ENCODE measurements around the gene SLC25A19. TPM values are rescaled to one million over a fixed set of nuclear protein-coding genes. Genes with fewer than 3 reads are reported as not detected.
"Not testable (repeated sequence)": the region's sequence is repeated elsewhere in the genome, so short reads cannot be mapped to it uniquely, and the experiment has no call there.

SLC25A19 gene
- total RNA-seq, 1 experiment from 2014 or later = 19.4 TPM

DNA sequence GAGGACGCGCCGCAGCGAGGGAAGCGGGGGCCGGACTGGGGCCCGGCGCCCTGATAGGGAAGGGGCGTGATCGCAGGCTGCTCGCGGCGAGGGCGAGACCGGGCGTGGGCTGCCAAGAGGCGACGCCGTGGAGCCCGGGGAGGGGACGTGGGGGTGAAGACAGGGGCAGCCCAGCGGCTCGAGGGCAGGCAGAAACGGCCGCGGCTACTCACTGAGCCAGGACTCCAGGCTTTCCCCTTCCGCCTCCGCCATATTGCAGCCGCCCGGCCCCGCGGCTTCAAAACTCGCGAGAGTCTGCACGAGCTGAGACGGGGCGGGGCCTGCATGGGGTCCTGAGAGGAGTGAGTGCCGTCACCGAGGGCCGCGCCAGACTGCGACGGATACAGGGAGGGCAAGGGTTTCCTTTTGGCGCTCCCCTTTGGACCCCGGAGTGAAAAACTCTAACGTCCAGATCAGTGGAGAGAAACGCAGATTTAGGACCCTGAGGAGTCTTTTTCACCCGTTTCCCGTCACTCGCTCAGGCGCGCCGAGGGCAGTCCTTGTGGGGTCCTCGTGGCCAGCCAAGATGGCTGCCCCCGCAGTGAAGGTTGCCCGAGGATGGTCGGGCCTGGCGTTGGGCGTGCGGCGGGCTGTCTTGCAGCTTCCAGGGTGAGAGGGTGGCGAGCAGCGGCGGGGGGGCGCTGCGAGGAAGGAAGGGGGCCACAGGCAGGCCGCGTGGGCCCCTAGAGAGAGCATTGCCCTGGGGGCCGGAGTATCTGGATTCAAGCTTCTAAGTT, 27.7 kb downstream of the SLC25A19 start, which contains the start of the genes GGA3 and MRPS7:
Gene GGA3 (minus strand): TSS at position 271 of the 776 bp plus-strand sequence. CDS start 19 bp downstream, at position 252.
Gene MRPS7 (plus strand): TSS at position 544 of the 776 bp plus-strand sequence. CDS start 22 bp downstream, at position 566.
- Histone ChIP-seq H3K9me3 (ENCODE audit: insufficient read depth, low read depth) (no peaks in the 10 kb centered on the region), H3K4me2 (peak within 1 kb of the TSS; percentile 99), H3K79me2 (ENCODE audit: low read depth) (peaks cover 55% of the 10 kb centered on the region), H3K36me3 (ENCODE audit: low read depth) (0 out of 2 replicates have a peak, but pooled peaks cover 7% of the 10 kb centered on the region), H3F3A (ENCODE audit: insufficient read depth, low read depth) (peaks cover 11% of the 10 kb centered on the region; the same call in 1 of the 2 replicates), H3K9me2 (ENCODE audit: insufficient read depth) (no peaks in the 10 kb centered on the region), H3K27me3 (ENCODE audit: insufficient read depth, low read depth) (no peaks in the 10 kb centered on the region), H4K20me1 (ENCODE audit: insufficient read depth) (peaks cover 12% of the 10 kb centered on the region; the same call in 1 of the 2 replicates), H3K4me3 (peak within 1 kb of the TSS; percentile 86), H2AFZ (peak within 1 kb of the TSS; percentile 85), H3K27ac (peak within 1 kb of the TSS; percentile 88), H3K4me1 (replicated peaks; ENCODE audit: insufficient read depth) (peaks cover 21% of the 10 kb centered on the region)
- ChIA-PET POLR2A (ENCODE audit: unreplicated experiment) (interaction anchor here (0.6 to 0.7 kb wide), 5 partner anchors 11 to 520 kb away, joined by 3 to 15 read pairs (median 5); partner anchors contain the start of gene GRB2), CTCF (interaction anchor here (0.5 to 2.0 kb wide), 4 partner anchors 9 to 719 kb away, joined by 3 to 8 read pairs (median 4); partner anchors contain the start of genes MIF4GD and SLC25A19)
- DNase-seq = peak; percentile 80 to 93
- BruUV-seq (replicated peaks) = no TSS peak
- no peak for TF ChIP-seq EZH2 (IDR thresholded peaks at IDR 0.05; ENCODE audit: low read depth)
- TF ChIP-seq, protein P1, sequence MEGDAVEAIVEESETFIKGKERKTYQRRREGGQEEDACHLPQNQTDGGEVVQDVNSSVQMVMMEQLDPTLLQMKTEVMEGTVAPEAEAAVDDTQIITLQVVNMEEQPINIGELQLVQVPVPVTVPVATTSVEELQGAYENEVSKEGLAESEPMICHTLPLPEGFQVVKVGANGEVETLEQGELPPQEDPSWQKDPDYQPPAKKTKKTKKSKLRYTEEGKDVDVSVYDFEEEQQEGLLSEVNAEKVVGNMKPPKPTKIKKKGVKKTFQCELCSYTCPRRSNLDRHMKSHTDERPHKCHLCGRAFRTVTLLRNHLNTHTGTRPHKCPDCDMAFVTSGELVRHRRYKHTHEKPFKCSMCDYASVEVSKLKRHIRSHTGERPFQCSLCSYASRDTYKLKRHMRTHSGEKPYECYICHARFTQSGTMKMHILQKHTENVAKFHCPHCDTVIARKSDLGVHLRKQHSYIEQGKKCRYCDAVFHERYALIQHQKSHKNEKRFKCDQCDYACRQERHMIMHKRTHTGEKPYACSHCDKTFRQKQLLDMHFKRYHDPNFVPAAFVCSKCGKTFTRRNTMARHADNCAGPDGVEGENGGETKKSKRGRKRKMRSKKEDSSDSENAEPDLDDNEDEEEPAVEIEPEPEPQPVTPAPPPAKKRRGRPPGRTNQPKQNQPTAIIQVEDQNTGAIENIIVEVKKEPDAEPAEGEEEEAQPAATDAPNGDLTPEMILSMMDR (conservative IDR thresholded peaks at IDR 0.05) = no peak
- intact Hi-C loops (cut with micrococcal nuclease; ENCODE audit: unreplicated experiment) = loop anchor here (10.0 kb wide), 1 partner anchor 253 kb away; the partner anchor contains the start of genes CASKIN2 and TSEN54

DNA sequence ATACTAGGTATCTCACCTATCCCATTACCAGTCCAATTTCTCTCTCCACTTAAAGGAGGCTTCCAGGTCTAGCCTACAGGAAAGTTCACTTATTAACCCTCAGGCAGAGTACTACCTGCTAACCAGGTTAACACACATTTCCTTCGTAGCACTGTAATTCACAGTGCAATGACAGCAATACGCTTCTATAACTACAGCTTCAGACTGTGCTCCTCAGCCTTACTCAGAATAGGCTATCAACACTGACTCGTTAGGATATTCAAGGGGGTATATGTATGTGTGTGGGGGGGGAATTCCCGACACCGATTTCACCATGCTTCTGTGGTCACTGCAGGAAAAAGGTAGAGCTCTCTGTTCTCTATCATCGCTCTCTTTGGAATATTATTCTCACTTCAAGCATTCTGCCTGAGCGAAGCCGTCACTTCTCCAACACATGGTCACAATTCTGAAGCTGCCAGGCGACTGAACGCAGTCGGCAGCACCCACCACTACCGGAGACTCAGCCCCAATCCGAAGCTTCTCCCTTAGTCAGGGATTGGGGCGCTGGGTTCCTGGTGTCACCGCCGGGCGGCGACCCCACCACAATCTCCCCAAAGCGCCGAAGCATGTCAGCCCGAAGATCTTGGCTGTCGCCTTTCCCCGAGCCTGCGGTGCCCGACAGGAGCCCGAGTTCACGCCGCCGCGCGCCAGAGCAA, 28.4 kb downstream of the SLC25A19 start:
- Histone ChIP-seq H2AFZ (peak overlapping the region; percentile 85), H3F3A (ENCODE audit: insufficient read depth, low read depth) (peaks cover 5% of the 10 kb centered on the region; the same call in 1 of the 2 replicates), H3K27me3 (ENCODE audit: insufficient read depth, low read depth) (no peaks in the 10 kb centered on the region), H4K20me1 (ENCODE audit: insufficient read depth) (peaks cover 12% of the 10 kb centered on the region; the same call in 1 of the 2 replicates), H3K4me3 (peak overlapping the region; percentile 86), H3K4me2 (peak overlapping the region; percentile 99), H3K79me2 (ENCODE audit: low read depth) (peaks cover 58% of the 10 kb centered on the region), H3K9me3 (ENCODE audit: insufficient read depth, low read depth) (no peaks in the 10 kb centered on the region), H3K9me2 (ENCODE audit: insufficient read depth) (no peaks in the 10 kb centered on the region), H3K36me3 (ENCODE audit: low read depth) (0 out of 2 replicates have a peak, but pooled peaks cover under 1% of the 10 kb centered on the region), H3K27ac (peak overlapping the region; percentile 88), H3K4me1 (replicated peaks; ENCODE audit: insufficient read depth) (peaks cover 21% of the 10 kb centered on the region)
- ChIA-PET CTCF (interaction anchor here (0.6 to 2.0 kb wide), 4 partner anchors 10 to 54 kb away, joined by 3 to 8 read pairs (median 4); partner anchors contain the start of genes MIF4GD and SLC25A19), POLR2A (ENCODE audit: unreplicated experiment) (interaction anchor here (0.6 to 0.7 kb wide), 4 partner anchors 11 to 201 kb away, joined by 3 to 15 read pairs (median 4); partner anchors contain the start of gene GRB2)
- DNase-seq = no peak
- intact Hi-C loops (cut with micrococcal nuclease; ENCODE audit: unreplicated experiment) = loop anchor here (10.0 kb wide), 1 partner anchor 254 kb away; the partner anchor contains the start of genes CASKIN2 and TSEN54
- BruUV-seq (replicated peaks) = TSS peak; percentile 75
- TF ChIP-seq, protein P1 (conservative IDR thresholded peaks at IDR 0.05) = no peak
- no peak for TF ChIP-seq EZH2 (IDR thresholded peaks at IDR 0.05; ENCODE audit: low read depth)

DNA sequence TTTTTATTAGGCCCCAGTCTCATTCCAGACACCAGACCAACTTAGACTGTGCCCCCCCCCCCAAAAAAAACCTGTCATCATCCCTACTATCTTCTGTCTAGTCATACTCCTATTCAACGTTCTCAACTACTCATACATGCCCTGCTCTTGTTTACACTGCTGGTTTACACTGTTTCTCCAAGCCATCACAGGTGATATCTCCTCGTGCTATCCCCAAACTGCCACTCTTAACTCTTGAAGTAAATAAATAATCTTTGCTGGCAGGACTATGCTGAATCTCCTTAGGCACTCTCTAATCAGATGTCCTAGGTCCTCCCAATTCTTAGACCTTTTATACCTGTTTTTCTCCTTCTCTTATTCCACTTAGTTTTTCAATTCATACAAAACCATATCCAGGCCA, 32.0 kb downstream of the SLC25A19 start:
- BruUV-seq (replicated peaks); H3K9me2 ChIP-seq (ENCODE audit: insufficient read depth); DNase-seq; intact Hi-C loops (cut with micrococcal nuclease; ENCODE audit: unreplicated experiment); CTCF ChIA-PET; H3F3A ChIP-seq (ENCODE audit: insufficient read depth, low read depth); H3K27me3 ChIP-seq (ENCODE audit: insufficient read depth, low read depth); H3K9me3 ChIP-seq (ENCODE audit: insufficient read depth, low read depth); POLR2A ChIA-PET (ENCODE audit: unreplicated experiment); H3K36me3 ChIP-seq (ENCODE audit: low read depth); H3K27ac ChIP-seq; H3K4me2 ChIP-seq; H3K4me3 ChIP-seq; H2AFZ ChIP-seq: not testable (repeated sequence)
- H4K20me1 ChIP-seq (ENCODE audit: insufficient read depth) = peaks cover 16% of the 10 kb centered on the region; the same call in 1 of the 2 replicates
- H3K4me1 ChIP-seq (replicated peaks; ENCODE audit: insufficient read depth) = peaks cover 14% of the 10 kb centered on the region
- H3K79me2 ChIP-seq (ENCODE audit: low read depth) = peaks cover 52% of the 10 kb centered on the region

DNA sequence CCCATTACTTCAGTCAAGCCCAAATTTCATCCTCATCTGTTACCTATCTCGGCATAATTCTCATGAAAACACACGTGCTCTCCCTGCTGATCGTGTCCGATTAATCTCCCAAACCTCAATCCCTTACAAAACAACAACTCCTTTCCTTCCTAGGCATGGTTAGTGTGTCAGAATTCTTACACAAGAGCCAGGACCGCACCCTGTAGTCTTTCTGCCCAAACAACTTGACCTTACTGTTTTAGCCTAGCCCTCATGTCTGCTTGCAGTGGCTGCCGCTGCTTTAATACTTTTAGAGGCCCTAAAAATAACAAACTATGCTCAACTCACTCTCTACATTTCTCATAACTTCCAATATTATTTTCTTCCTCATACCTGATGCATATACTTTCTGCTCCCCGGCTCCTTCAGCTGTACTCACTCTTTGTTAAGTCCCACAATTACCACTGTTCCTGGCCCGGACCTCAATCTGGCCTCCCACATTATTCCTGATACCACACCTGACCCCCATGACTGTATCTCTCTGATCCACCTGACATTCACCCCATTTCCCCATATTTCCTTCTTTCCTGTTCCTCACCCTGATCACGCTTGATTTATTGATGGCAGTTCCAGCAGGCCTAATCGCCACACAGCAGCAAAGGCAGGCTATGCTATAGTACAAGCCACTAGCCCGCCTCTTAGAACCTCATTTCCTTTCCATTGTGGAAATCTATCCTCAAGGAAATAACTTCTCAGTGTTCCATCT, 33.1 kb downstream of the SLC25A19 start:
- H3K4me3 ChIP-seq; H3F3A ChIP-seq (ENCODE audit: insufficient read depth, low read depth); H3K36me3 ChIP-seq (ENCODE audit: low read depth); POLR2A ChIA-PET (ENCODE audit: unreplicated experiment); H3K27ac ChIP-seq; H3K9me3 ChIP-seq (ENCODE audit: insufficient read depth, low read depth); H2AFZ ChIP-seq; DNase-seq; intact Hi-C loops (cut with micrococcal nuclease; ENCODE audit: unreplicated experiment); CTCF ChIA-PET; H3K4me2 ChIP-seq; H3K27me3 ChIP-seq (ENCODE audit: insufficient read depth, low read depth); H3K9me2 ChIP-seq (ENCODE audit: insufficient read depth); BruUV-seq (replicated peaks): not testable (repeated sequence)
- Histone ChIP-seq H3K79me2 (ENCODE audit: low read depth) (peaks cover 52% of the 10 kb centered on the region), H3K4me1 (replicated peaks; ENCODE audit: insufficient read depth) (peaks cover 14% of the 10 kb centered on the region), H4K20me1 (ENCODE audit: insufficient read depth) (peaks cover 24% of the 10 kb centered on the region)

All from PC-9 (cell line).